H4 (cell line): ENCODE results near the gene ADGRB2. TPM values are rescaled to one million over a fixed set of nuclear protein-coding genes. Genes with fewer than 3 reads are reported as not detected.
"Not testable (repeated sequence)": the region's sequence is repeated elsewhere in the genome, so short reads cannot be mapped to it uniquely, and the experiment has no call there.

Experiments
- DNase-seq: peaks from one replicate; pipeline ENCODE4 v3.0.0-alpha.2; 2015; ENCODE audit warnings: low spot score
- total RNA-seq: library from RNA; depleted of rRNA; stranded (reverse); fragments of >200 nt; shearing (Covaris generic); gene quantifications from 2 replicates; pipeline ENCODE4 v1.2.3, GENCODE V29; 2014

ADGRB2 gene
- total RNA-seq, 1 experiment from 2014 or later: 3.5 TPM

GRCh38 chr1:31727195-31727594 lies 36.9 kb downstream of the ADGRB2 start:
- no peak for DNase-seq

- DNase-seq: no peak
Observed at GRCh38 chr1:31726715-31727114, 37.4 kb downstream of the ADGRB2 start.

GRCh38 chr1:31725777-31726535 lies 38.2 kb downstream of the ADGRB2 start:
- no peak for DNase-seq

GRCh38 chr1:31725134-31725533 lies 39.0 kb downstream of the ADGRB2 start:
- no peak for DNase-seq

- DNase-seq: no peak
Observed at GRCh38 chr1:31723828-31724359, 40.2 kb downstream of the ADGRB2 start.

- DNase-seq: no peak
Observed at GRCh38 chr1:31718327-31718897, 45.7 kb downstream of the ADGRB2 start.

- DNase-seq: peak; percentile 52
Observed at GRCh38 chr1:31717341-31717740, 46.8 kb downstream of the ADGRB2 start.

- no peak for DNase-seq
Observed at GRCh38 chr1:31715873-31716220, 48.3 kb downstream of the ADGRB2 start.

GRCh38 chr1:31715087-31715872 lies 48.9 kb downstream of the ADGRB2 start:
- DNase-seq: peak; percentile 85

- peak; percentile 49 for DNase-seq
Observed at GRCh38 chr1:31714442-31715086, 49.6 kb downstream of the ADGRB2 start.

GRCh38 chr1:31712630-31713029 lies 51.5 kb downstream of the ADGRB2 start:
- peak; percentile 59 for DNase-seq

GRCh38 chr1:31712068-31712467 lies 52.1 kb downstream of the ADGRB2 start:
- peak; percentile 80 for DNase-seq

GRCh38 chr1:31708324-31708723 lies 55.8 kb downstream of the ADGRB2 start:
- DNase-seq: no peak

GRCh38 chr1:31707711-31708110 lies 56.4 kb downstream of the ADGRB2 start:
- peak; percentile 73 for DNase-seq

- not testable (repeated sequence) for DNase-seq
Observed at GRCh38 chr1:31707059-31707600, 57.0 kb downstream of the ADGRB2 start.

- DNase-seq: no peak
Observed at GRCh38 chr1:31706384-31707058, 57.6 kb downstream of the ADGRB2 start.

GRCh38 chr1:31705080-31705866 lies 58.9 kb downstream of the ADGRB2 start:
- DNase-seq: peak; percentile 62

GRCh38 chr1:31704271-31705079 lies 59.7 kb downstream of the ADGRB2 start:
- DNase-seq: peak; percentile 55
